GM21786 (cell line): ENCODE results near the gene TPCN1.

Experiments used
- ATAC-seq: cut with Tn5 transposase; IDR thresholded peaks from one replicate; pipeline ENCODE4 v1.9.1; 2021; ENCODE audit not compliant: unreplicated experiment

The TPCN1 gene

GRCh38 chr12:113278633-113279032, 57.4 kb downstream of the TPCN1 start:
- no peak for ATAC-seq

GRCh38 chr12:113284751-113285150, 63.5 kb downstream of the TPCN1 start:
- no peak for ATAC-seq

DNA sequence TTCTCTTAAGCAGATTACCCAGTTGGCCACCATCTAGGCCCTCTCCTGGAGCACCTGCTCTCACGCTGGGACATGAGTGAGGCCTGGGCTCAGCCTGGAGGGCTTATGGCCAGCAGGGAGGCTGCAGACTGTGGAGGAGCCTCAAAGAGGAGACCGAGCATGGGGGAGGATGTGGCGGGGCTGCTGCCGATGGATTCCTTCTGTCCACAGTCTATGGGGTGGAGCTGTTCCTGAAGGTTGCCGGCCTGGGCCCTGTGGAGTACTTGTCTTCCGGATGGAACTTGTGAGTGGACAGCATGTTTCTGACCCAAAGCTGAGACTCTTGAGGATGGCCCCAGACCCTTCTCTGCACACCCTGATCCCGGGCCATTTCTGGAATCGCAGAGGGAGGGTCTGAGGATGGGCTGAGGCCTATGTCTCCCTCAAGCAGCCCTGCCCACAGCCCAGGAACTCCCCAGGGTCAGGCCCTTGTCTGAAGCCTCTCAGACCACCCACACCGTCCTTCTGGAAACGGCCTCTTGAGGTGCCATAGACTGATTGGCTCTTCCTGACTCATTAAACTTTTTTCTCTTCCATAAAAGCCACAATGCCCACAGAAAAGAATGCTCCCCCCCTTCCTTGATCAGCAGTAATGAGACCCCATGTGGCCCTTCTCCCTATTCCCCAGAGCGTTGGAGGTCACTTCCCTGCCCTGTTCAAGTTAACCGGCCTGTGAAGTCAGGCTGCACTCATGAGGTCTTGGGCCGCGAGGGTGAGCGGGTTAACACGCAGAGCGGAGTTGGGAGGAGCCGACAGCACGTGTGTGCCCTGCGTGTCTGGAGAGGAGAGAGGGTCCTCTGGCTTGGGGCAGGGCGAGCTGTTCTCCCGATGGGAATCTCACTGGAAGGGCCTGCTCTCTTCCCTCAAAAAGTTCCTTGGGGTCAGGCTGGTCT, 64.7 kb downstream of the TPCN1 start:
- ATAC-seq, result no peak

DNA sequence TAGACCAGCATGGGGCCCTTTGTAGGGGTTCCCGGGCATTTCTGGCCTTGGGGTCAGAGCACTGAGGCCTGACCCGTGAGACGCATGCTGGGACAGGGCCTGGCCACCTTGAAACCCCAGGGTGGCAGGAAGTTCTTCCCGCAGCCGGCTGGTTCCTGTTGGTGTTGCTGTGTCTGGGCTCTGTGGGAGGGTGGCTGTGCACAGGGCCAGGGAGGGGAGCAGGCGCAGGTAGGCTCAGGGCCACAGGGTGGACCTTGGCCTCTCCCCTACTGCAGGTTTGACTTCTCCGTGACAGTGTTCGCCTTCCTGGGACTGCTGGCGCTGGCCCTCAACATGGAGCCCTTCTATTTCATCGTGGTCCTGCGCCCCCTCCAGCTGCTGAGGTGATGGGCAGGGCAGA, 65.4 kb downstream of the TPCN1 start:
- ATAC-seq, result no peak

- ATAC-seq, result no peak
Observed at GRCh38 chr12:113287146-113287898, 66.1 kb downstream of the TPCN1 start.

DNA sequence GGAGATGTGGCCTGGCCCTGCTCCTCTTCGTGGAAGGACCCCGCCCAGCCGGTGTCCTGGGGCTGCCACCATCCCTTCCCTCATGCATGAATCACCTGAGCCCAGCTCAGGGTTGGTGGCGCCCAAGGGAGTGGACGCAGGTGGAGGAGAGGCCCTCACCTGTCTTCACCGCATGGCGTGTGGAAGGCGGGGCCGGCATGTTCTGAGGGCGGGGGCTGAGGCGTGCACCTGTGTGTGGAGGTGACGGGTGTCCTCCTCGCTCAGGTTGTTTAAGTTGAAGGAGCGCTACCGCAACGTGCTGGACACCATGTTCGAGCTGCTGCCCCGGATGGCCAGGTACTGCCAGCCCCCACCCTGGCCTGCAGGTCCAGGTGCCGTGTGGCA, 66.6 kb downstream of the TPCN1 start:
- ATAC-seq, result no peak

DNA sequence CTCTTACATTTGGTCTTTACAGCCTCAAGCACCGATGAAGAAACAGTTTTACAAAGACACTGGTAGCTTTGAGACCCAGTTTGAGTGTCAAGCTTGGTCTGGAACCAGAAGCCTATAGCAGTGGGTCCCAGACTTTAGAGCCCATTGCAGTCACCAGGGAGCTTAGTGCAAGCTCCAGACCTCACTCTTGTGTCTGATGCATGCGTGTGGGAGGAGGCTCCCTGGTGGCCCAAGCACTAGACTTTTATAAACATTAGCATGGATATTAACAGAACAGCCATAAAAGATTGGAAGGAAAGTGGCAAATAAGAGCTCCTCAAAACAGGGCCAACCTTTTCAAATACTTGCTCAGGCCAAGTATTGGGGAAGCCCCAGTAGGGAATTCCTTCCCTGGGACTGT, 68.1 kb downstream of the TPCN1 start:
- no peak for ATAC-seq

- ATAC-seq, result no peak
Observed at GRCh38 chr12:113290506-113290905, 69.2 kb downstream of the TPCN1 start.

- no peak for ATAC-seq
Observed at GRCh38 chr12:113291586-113291985, 70.3 kb downstream of the TPCN1 start.

DNA sequence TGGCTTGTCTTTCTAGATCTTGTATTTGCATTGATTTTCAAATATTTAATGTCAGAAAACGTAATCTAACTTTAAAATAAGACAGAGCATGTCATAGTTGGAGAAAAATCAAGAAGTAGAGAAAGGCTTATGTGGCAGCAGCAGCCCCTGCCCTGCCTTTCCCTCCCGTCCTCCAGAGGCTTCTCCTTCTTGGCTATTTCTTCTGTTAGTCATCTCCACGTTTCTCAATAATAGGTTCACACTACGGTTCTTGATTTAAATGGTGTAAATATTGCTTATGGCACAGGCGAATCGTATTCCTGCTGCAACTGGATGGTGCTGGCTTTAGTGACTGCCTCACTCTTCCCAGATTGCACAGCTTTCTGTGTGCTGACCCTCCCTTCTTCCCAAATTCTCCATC, 70.8 kb downstream of the TPCN1 start:
- ATAC-seq, result no peak

DNA sequence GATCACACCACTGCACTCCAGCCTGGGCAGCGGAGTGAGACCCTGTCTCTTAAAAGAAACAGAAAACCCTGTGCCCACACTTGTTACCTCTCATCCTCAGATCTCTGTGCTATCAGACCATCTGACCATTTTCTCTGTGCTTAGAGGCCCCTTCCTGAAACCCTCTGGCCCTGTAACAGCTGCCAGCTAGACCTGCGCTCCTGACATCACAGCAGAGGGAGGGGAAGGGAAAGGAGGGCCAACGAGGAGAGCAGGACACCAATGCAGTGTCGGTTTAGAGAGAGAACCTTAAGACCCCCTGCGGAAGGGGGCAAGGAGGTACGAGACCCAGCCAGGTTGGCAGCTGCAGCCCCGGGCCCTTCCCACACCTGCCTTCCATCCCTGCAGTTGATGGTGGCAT, 71.3 kb downstream of the TPCN1 start:
- ATAC-seq, result no peak

GRCh38 chr12:113293100-113293499, 71.8 kb downstream of the TPCN1 start:
- no peak for ATAC-seq

DNA sequence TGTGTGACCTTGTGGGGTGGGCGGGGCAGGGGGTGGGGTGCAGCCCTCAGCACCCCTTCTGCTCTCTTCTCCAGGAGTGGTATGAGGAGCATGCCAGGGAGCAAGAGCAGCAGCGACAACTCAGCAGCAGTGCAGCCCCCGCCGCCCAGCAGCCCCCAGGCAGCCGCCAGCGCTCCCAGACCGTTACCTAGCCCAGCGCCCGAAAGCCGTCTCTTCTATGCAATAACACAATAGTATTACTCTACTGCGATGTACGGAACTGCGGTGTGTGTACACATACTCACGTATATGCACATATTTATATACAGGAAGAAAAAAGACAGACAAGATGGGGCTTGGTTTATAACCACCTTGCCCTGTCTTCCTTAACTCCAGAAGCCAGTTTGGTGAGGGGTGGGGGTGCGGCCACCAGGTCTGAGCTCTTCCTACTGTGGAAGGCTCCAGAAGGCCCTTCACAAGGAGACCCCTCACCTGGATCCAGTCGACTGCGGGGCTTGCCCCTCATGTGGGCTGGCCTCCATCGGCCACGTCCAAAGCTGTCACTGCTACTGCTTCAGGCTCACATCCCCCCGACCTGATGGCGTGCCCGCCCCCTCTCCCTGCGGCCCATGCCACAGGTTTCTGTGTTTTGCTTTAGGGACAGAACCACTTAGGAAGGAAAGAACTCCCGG, 74.8 kb downstream of the TPCN1 start:
- no peak for ATAC-seq

DNA sequence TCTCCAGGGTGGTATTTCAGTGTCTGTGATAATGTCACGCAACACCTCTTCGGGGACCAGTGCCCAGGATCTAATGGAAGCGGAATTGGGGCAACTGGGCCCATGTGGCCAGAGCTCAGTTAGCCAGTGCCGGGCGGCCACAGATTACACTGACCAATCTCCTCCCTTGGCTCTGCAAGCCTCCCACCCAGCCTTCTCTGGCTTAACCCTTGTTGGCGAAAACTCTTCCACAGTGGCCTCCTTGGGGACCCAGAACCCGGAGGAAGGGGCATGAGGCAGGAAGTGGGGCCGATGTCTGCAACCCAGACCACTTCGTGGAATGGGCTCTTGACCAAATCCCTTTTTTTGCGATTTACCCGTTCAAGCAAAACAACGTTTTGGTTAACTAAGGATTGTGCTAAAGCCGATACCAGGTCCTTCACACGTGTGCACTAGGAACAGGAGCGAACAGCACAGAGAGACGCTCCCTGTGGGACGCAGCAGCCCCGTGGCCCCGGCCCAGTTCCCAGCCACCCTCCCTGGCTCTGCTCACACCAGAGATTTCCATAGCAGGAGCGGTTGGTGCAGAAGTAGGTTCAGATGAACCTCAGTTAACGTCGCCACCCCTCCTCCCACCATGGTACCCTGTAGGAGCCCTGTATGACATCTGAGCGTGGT, 75.4 kb downstream of the TPCN1 start:
- no peak for ATAC-seq

- ATAC-seq, result no peak
Observed at GRCh38 chr12:113297214-113297587, 75.9 kb downstream of the TPCN1 start.

DNA sequence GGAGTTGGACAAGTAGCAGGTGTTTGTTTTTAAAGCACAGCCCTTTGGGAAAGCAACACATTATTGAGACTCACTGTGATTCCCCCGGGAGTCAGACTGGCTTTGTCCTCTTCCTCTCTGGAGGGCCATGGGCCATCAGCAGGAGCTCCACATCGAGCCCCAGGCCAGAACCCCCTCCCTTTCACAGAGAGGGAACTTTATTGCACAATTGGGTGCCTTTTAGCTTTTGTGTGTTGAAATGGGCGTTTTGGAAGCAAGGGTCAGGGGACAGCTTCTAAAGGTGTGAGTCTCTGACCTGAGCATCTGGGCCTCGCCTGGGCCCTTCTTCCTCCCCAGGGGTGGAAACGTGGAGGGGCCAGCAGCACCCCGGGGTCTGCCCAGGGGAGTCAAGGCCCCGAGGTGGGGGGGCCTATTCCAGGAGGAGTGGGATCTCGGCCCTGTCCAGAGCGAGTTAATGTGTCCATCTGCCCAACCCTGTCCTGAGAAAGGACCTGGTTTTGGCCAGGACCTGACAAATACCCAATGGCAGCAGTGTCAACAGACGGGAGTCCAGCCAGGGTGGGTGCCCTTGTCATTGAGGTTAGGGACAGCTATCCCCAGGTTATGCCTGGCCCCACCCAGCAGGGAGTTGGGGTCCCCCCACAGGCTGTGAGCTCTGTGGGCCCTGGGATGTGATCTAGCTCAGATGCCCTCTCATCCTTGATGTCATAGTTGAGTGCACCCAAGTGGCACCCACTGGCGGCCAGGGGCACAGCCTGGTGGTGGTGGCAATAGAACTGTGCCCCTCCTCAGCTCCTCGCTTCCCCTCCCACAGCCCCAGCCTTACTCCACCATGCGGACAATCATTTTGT, 76.6 kb downstream of the TPCN1 start:
- no peak for ATAC-seq

DNA sequence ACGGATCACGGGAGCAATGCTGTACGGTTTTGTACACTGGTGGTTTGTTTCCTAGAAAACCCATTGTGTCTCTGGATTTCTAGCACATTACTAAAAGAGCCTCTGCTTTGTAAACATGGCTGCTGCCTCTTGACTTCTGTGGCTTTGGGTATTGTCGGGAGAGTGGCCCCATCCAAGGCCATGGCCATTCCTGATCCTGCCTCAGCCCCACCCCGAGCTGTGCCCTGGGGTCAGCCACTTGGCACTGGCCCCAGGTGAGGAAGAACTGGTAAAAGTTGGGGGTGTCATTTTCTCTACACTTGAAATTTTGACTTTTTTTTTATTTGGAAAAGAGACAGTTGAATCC, 77.2 kb downstream of the TPCN1 start:
- no peak for ATAC-seq

DNA sequence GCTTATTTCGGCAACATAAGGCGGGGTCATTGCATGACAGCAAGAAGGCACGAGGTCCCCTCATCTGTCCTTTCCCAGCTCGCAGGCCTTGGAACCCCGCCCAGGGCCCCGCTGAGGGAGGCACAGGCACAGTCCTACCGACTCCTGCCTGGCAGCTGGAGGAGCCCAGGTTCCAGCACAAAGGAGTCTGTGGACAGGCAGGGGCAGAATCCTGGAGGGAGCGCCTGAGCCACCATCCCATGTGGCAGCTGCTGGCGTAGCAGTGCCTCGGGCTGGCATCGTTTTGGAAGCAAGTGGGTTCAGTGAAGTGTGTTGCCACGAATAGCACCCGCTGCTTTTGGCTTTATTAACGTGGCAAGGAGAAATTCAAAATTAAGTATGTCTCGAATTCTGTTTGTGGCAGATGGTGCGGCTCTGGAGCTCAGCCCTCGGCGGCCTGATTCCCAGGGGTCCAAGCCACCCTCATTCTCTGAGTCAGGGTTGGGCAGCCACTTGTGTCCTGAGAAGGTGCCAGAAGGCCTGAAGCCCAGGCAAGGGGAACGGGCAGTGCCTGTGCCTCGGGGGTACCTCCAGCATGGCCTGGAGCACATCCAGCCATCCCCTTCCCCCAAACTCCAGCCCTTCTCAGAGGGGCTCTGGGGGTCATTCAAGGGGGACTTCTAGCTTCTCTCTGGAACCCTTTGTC, 77.7 kb downstream of the TPCN1 start:
- ATAC-seq, result no peak

- no peak for ATAC-seq
Observed at GRCh38 chr12:113299619-113300237, 78.5 kb downstream of the TPCN1 start.
